Activated CD4-positive, alpha-beta T cell treated with anti-CD3 and anti-CD28 coated beads for 36 hours (primary cell): ENCODE data around the gene ACYP2. TPM values are rescaled to one million over a fixed set of nuclear protein-coding genes. Genes with fewer than 3 reads are reported as not detected.

ENCODE experiments used
- total RNA-seq, 2 experiments: library from RNA; stranded (reverse); gene quantifications; one replicate each; pipeline ENCODE4 v1.2.3, GENCODE V29; 2021

Gene ACYP2
- total RNA-seq, 2 experiments from 2014 or later = 6.0 to 6.9 TPM

Other genes starting within 250 kb of the ACYP2 start
- 10 to 100 TPM; 37.8 to 44.3 TPM for gene PSME4, start 144.6 kb upstream of the ACYP2 start, total RNA-seq
- not detected for gene TSPYL6, start 140.6 kb downstream of the ACYP2 start, total RNA-seq